AG09309 (cell line): Measurements from ENCODE around the gene TSNAX.
"Not testable (repeated sequence)": the region's sequence is repeated elsewhere in the genome, so short reads cannot be mapped to it uniquely, and the experiment has no call there.

Experiments used
- DNase-seq: peaks from one replicate; pipeline ENCODE4 v3.0.0-alpha.2; 2010; ENCODE audit warnings: low read depth
- H3K4me3 ChIP-seq: 2 replicates; pipeline ENCODE4 v1.5.1; 2011; ENCODE audit warnings: mild to moderate bottlenecking, low read depth, low read length, moderate library complexity; ENCODE audit not compliant: control insufficient read depth
- TF ChIP-seq, protein P1 (sequence below): IDR thresholded peaks from 2 replicates; pipeline ENCODE4 v1.5.1; 2011; ENCODE audit warnings: mild to moderate bottlenecking, low read depth, low read length, inconsistent platforms; ENCODE audit not compliant: insufficient read depth, control insufficient read depth; ENCODE audit errors: missing control alignments

Gene TSNAX

GRCh38 chr1:231487910-231488309 is 40.6 kb upstream of the TSNAX start:
- H3K4me3 ChIP-seq: no peak overlapping the region
- no peak for DNase-seq
- TF ChIP-seq, protein P1, sequence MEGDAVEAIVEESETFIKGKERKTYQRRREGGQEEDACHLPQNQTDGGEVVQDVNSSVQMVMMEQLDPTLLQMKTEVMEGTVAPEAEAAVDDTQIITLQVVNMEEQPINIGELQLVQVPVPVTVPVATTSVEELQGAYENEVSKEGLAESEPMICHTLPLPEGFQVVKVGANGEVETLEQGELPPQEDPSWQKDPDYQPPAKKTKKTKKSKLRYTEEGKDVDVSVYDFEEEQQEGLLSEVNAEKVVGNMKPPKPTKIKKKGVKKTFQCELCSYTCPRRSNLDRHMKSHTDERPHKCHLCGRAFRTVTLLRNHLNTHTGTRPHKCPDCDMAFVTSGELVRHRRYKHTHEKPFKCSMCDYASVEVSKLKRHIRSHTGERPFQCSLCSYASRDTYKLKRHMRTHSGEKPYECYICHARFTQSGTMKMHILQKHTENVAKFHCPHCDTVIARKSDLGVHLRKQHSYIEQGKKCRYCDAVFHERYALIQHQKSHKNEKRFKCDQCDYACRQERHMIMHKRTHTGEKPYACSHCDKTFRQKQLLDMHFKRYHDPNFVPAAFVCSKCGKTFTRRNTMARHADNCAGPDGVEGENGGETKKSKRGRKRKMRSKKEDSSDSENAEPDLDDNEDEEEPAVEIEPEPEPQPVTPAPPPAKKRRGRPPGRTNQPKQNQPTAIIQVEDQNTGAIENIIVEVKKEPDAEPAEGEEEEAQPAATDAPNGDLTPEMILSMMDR: no peak

GRCh38 chr1:231493421-231494185 is 34.9 kb upstream of the TSNAX start:
- no peak for DNase-seq
- TF ChIP-seq, protein P1: no peak
- no peak overlapping the region for H3K4me3 ChIP-seq

- TF ChIP-seq, protein P1: no peak
- no peak for DNase-seq
- H3K4me3 ChIP-seq: no peak overlapping the region
Measured at GRCh38 chr1:231494439-231495110, 33.9 kb upstream of the TSNAX start.

DNA sequence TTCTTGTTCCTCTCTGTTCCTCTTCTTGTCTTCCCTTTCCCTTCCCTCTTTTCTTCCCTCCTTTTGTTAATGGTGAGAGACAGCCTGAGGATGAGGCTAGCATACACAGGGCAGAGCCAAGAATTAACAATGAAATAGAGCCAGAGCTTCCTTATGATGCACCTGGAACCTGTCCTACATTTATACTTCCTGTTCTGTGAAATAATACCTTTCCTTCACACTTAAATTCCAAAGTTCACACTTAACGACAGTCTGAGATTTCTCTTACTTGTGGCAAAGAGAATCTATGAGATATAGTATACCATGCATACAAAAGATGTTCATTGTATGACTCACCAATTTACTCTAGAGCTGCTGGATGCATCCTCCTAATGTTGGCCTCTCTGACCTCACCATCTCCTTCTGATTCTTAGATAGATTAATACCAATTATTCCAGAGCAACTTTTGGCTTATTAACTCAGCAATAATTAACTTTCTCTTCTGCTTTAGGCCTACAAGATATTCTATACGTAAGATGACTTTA is 30.8 kb upstream of the TSNAX start:
- TF ChIP-seq, protein P1: no peak
- H3K4me3 ChIP-seq: no peak overlapping the region
- no peak for DNase-seq

DNA sequence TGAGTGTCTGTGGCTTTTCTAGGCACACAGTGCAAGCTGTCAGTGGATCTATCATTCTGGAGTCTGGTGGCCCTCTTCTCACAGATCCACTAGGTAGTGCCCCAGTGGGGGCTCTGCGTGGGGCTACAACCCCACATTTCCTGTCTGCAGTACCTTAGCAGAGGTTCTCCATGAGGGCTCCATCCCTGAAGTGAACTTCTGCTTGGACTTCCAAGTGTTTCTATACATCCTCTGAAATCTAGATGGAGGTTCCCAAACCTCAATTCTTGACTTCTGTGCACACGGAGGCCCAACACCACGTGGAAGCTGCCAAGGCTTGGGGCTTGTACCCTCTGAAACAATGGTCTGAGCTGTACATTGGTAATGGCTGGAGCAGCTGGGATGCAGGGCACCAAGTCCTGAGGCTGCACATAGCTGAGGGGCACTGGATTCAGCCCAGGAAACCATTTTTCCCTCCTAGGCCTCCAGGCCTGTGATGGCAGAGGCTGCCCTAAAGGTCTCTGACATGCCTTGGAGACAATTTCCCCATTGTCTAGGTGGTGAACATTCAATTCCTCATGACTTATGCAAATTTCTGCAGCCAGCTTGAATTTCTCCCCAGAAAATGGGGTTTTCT is 29.2 kb upstream of the TSNAX start:
- TF ChIP-seq, protein P1: no peak
- no peak overlapping the region for H3K4me3 ChIP-seq
- DNase-seq: no peak

DNA sequence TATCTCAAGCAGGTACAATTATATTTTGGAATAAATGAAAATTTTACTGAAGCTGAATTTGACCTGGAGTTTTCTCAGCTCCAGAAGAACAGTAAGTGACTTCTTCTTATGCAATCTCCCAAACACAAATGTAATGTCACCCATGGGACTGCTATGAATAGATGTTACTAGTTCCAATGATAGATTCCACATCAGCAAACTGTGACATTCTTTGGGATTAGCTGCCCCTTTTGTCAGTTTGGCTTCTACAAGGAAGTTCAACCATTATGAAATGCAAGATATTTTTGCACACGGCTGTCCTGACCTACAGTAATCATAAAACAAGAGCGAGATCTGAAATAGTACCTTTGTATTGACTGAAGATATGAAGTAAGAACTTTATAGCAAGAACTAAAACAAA is 27.8 kb upstream of the TSNAX start:
- H3K4me3 ChIP-seq: no peak overlapping the region
- no peak for DNase-seq
- TF ChIP-seq, protein P1: no peak

- not testable (repeated sequence) for H3K4me3 ChIP-seq, DNase-seq
Measured at GRCh38 chr1:231503168-231503567, 25.3 kb upstream of the TSNAX start.
